HG02610 (cell line): ENCODE data around the gene KANSL1.

Source experiments
- ATAC-seq: cut with Tn5 transposase; IDR thresholded peaks from one replicate; pipeline ENCODE4 v1.9.1; 2021; ENCODE audit warnings: mild to moderate bottlenecking, moderate library complexity; ENCODE audit not compliant: unreplicated experiment

Gene KANSL1

DNA sequence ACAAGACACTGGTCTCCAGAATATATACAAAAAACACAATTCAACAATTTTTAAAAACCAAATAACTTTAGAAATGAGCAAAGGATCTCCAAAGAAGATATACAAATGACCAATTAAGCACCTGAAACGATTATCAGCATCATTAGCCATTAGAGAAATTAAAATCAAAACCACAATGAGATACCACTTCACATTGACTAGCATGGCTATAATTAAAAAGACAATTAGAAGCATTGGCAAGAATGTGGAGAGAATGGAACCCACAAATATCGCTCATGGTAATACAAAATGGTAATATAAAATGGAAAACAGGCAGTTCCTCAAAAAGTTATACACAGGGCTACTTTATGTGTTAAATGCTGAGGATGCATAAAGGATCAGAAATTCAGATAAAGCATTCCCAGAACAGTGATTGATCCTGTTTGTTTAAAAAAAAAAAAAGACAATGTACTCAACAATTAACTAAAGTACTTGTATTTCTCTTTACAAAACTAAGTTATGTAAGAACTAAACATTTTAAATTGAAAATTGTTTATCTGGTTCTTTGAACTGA, 52.5 kb downstream of the KANSL1 start:
- ATAC-seq: no peak

GRCh38 chr17:46139432-46140210, 53.6 kb downstream of the KANSL1 start:
- no peak for ATAC-seq

GRCh38 chr17:46138473-46138872, 54.8 kb downstream of the KANSL1 start:
- no peak for ATAC-seq

DNA sequence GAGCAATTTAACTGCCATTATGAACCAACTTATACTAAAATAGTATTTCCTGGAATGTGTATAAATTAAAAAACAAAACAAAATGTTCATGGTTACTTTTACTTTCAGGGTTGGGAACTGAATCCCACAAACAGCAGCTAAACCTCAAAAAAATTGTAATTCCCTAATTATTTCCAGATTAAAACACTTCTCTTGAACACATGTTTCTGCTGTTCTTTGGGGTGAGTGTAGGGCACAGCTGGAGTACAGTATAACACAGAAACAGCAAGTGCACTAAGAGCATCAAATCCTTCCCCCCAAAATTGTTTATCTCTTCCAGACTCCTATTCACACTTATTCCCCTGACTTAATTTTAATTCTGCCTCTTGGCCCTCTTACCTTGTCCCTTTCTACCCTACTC, 56.4 kb downstream of the KANSL1 start:
- no peak for ATAC-seq

- ATAC-seq: no peak
Measured at GRCh38 chr17:46135879-46136563, 57.2 kb downstream of the KANSL1 start.

- no peak for ATAC-seq
Measured at GRCh38 chr17:46135126-46135812, 58.0 kb downstream of the KANSL1 start.

- no peak for ATAC-seq
Measured at GRCh38 chr17:46129302-46129701, 63.9 kb downstream of the KANSL1 start.

- no peak for ATAC-seq
Measured at GRCh38 chr17:46128453-46128852, 64.8 kb downstream of the KANSL1 start.

DNA sequence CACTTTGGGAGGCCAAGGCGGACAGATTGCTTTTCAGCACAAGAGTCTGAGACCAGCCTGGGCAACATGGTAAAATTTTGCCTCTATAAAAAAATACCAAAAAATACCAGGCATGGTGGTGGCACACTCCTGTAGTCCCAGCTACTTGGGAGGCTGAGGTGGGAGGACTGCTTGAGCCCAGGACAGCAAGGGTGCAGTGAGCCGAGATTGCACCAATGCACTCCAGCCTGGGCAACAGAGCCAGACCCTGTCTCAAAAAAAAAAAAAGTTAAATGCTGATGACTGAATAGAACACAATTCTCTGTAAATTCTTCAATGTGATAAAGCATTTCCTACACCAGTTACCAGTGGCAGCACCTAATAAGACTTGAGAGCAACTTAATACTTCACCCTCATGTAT, 65.7 kb downstream of the KANSL1 start:
- ATAC-seq: no peak

DNA sequence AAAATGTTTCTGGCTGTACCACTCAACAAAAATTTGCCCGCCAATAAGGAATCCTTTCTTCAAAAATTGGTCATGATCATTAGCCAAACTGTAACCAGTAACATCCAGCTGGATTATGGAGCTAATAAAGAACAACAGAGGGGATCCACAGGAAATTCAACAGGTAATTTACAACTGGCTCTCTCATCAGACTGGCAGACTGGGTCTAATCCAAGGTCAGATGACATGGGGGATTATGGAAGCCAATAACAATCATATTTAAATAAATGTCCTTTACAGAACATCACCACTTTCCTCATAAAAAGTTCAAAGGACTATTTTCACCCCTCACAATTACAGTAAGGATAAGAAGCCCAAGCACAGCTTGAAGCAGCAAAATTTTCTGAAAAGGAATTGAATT, 66.4 kb downstream of the KANSL1 start:
- no peak for ATAC-seq

GRCh38 chr17:46125831-46126230, 67.4 kb downstream of the KANSL1 start:
- ATAC-seq: no peak

DNA sequence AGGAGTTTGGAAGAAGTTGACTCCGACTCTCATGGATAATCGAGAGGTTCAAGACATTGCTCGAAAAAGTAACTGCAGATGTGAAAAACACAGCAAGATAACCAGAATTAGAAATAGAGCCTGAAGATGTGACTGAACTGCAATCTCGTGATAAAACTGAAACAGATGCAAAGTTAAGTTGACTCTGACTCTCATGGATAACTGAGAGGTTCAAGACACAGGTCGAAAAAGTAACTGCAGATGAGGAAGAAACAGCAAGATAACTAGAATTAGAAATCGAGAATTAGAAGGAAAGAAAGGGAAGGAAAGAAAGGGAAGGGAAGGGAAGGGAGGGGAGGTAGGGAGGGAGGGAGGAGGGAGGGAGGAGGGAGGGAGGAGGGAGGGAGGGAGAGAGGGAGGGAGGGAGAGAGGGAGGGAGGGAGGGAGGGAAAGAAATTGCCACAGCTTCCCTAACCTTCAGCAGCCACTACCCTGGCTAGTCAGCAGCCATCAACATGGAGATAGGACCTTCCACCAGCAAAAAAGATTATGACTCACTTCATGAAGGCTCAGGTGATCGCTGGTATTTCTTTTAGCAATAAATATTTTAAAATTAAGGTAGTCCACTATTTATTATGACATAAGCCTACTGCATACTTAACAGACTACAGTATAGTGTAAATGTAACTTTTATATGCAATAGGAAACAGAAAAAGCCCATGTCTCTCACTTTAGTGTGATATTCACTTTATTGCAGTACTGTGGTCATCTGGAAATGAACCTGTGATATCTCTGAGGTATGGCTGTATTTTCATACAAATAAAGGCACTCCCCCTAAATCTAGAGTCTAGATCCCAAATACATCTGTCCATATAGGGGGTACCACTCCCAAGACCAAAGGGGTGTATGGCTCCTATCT, 68.3 kb downstream of the KANSL1 start:
- ATAC-seq: no peak

- no peak for ATAC-seq
Measured at GRCh38 chr17:46123607-46124006, 69.6 kb downstream of the KANSL1 start.

GRCh38 chr17:46122486-46122871, 70.8 kb downstream of the KANSL1 start:
- no peak for ATAC-seq

GRCh38 chr17:46121841-46122485, 71.3 kb downstream of the KANSL1 start:
- no peak for ATAC-seq

GRCh38 chr17:46121165-46121764, 72.0 kb downstream of the KANSL1 start:
- ATAC-seq: no peak

- no peak for ATAC-seq
Measured at GRCh38 chr17:46120537-46120936, 72.7 kb downstream of the KANSL1 start.

DNA sequence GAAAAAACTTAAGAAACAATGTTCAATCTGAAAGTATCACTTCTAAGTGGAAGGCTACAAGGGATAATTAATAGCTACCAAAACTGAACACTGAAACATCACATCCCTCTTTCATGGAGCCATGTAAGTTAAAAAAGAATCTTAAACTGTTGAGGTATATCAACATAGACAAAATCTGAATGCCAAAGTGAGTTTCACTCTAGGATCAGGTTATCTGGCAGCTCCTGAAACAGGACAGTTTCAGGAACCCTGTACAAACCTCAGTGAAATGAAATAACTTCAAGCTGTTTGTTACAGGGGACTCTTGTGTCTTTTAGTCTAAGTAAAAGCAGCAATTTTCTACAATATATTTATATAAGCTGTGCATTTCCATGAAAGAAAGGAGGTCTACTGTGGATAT, 73.2 kb downstream of the KANSL1 start:
- ATAC-seq: no peak

GRCh38 chr17:46118964-46119363, 74.3 kb downstream of the KANSL1 start:
- ATAC-seq: no peak
